Stimulated activated CD8-positive, alpha-beta memory T cell treated with anti-CD3 and anti-CD28 coated beads, Interleukin-7, amount 100 ng/mL, for 4 hours (primary cell): Measurements from ENCODE around the gene DNAJC5.
"Not testable (repeated sequence)": the region's sequence is repeated elsewhere in the genome, so short reads cannot be mapped to it uniquely, and the experiment has no call there.

Source experiments
- DNase-seq, 2 donors: peaks; one replicate each; pipeline ENCODE4 v3.0.0-alpha.2; 2020; ENCODE audit warnings: low read depth in 2 of 2

Gene DNAJC5, protein sequence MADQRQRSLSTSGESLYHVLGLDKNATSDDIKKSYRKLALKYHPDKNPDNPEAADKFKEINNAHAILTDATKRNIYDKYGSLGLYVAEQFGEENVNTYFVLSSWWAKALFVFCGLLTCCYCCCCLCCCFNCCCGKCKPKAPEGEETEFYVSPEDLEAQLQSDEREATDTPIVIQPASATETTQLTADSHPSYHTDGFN

DNA sequence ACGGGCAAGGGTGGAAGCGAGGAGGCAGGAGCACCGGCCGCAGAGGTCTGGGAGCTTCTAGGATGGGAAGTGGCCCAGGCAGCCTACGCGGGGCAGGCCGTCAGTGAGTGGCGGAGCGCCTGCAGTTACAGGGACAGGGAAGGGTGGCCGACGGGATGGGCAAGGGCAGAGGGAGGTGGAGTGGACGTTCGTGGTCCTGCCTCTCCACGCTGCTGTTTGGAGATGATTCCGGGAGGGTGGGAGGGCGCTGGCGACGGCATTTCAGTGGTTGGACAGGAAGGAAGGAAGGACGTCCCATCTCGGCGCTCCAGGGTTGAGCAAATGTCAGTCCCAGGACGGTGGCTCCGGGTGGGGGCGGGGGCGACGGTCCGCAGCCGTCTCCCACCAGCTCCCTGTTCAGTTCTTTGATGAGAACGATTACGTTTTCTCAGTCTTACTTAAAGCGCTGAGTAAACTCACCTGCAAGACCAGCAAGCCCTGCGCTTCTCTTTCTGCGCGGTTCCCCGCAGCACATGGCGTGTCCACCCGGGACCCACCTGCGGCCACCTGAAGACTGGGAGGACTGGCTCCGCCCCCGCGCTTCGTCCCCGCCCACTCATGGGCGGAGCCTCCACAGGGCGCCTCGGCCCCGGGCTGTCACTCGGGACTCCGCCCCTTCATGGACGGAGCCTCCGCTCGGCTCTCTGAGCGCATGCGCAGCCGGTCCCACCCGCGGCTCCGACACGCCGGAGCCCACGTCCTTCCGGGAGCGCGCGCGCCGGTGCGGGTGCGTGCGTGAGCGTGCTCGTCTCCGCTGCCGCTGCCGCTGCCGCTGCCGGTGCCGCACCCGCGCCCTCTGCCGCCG lies at the start of gene DNAJC5:
TSS of gene DNAJC5 (plus strand) at position 769 of the 844 bp plus-strand sequence. CDS start 33,220 bp downstream, outside the sequence.
- DNase-seq, result peak; percentile 86 to 96

DNA sequence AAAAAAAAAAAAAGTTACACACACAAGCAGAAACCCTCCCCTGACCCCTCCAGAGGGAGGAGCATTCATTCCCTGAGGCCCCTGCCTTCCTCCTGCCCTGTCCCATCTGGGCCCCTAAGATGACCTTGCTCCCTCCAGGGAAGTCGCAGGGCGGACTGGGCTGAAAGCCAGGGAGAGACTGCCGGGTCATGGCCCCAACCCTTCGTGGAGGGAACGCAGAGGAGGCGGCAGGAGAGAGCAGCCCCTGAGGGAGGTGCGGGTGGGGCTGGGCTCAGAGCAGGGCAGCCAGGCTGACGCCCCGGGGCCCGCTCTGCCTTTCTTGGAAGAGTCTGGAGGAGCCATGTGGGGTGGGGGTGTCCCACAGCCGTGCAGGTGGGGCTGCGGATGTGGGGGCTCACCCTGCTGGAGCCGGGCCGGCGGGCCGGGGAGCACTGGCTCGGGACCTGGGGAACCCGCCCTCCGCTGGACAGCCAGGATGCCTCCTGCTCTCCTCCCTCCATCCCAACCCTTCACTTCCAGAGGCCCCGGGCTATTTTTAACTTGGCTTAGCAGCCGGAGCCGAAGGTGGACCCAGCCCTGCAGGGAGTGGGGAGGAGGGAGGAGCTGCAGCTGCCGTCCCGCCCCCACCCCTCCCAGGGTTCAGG lies 48.7 kb upstream of the DNAJC5 start:
- DNase-seq, result no peak

DNA sequence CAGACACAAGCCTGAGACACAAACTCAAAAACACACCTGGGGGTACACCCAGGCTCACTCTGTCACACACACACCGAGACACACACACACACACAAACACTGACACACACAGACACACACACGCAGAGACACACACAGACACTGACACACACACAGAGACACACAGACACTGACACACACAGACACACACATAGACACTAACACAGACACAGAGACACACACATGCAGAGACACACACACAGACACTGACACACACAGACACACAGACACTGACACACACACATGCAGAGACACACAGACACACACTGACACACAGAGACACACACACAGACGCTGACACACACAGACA lies 48.1 kb upstream of the DNAJC5 start:
- DNase-seq, result no peak

DNA sequence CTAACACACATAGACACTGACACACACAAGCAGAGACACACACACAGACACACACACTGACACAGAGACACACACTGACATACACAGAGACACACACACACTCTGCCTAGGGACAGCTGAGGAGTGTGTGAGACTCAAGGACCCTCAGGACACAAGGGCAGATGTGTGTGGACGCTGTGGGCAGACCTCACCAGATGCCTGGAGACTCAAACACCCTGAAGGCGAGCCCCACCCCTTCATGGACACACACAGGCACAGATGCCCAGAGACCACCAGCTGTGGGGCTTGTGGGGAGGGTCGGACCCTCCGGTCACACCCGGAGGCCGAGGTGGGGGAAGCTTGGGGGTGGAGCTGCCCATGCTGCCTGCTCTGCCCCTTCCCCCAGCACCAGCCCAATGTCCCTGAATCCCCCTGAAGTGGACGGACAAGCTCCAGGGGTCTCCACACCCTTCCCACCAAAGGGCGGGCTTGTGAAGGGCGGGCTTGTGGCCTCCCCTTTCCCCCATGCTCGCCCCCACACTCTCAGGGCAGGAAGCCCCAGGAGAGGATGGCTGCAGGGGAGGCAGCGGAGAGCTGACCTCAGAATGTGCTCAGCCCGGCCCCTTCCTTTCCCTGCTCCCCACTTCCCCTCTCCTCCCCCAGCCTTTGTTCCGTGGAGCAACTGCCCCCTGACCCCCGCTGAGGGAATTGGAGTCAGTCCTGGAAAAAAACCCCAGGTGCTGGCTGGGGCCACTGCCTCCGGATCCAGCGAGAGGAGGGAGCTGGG lies 47.5 kb upstream of the DNAJC5 start:
- no peak for DNase-seq

DNA sequence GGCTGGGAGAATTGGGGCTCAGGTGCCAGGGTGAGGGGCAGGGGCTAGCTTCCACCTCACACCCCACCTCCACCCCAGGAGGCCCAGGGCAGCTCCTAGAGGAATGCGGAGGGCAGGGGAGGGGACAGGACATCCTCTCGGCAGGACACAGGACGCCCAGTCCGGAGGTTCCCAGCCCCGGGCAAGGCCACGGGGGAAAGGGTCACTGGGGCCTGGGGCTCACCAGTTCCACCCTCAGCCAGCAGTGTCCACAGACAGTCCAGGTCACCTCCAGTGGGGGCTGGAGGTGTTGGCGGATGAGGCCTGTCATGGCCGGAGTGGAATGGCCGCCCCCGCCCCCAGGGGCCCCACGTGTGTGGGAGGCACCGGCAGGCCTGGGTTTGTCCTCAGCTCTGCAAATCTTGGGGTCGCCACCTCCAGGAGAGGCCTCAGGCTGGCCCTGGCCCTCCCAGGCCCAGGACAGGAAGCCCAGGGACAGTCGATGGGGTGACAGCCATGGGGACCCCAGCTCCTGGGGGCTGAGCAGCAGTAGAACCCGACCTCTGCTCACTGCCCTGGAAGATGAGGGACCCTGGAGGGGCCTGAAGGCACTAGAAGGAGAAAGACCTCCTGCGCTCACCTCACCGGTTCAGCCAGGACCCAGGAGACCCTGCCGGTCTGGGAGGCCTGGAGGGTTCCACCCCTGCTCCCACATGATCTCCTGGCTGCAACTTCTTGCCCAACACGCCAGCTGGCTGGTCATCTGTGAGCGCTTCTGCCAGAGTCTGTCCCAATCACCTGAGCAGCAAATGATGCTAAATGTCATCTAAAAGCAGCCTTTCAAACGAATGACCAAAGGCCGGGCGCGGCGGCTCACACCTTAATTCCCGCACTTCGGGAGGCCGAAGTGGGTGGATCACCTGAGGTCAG lies 46.7 kb upstream of the DNAJC5 start:
- DNase-seq, result no peak

DNA sequence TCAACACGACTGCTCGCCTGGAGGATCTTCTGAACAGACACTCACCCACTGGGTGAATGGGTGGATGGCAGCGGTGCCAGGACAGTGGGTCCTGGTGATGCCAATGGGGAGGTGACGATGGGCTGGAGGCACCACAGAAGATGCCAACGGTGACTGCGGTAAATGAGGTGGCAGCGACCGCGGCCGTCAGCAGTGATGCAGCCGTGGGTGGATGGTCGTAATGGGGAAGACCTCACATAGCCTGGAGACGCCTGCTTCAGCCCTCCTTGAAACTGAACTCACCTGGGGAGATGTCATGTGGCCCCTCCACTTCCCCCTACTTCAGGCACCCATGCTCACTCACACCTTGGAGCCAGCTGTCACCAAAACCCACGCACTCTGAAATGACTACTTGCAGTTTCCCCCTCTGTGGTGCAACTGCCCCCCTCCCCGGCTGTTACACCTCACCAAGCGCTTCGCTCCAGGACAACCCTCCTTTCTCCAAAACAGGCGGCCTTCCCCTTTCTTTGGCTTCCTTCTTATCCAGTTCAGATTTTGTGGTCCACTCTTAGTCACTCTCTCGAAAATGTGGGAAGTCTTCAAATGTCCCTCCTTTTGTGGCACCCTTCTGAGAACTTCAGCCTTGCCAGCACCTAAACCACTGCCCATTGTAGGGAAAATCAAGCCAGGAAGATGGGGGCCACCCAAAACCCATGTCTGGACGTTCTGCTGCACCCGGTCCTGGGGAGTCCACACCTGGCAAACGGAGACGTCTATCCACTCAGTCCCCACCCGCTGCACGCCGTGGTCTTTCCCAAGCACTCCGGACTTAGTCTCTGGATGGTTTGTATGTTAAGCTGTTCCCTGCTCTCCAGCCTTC lies 44.0 kb upstream of the DNAJC5 start:
- DNase-seq, result no peak

DNA sequence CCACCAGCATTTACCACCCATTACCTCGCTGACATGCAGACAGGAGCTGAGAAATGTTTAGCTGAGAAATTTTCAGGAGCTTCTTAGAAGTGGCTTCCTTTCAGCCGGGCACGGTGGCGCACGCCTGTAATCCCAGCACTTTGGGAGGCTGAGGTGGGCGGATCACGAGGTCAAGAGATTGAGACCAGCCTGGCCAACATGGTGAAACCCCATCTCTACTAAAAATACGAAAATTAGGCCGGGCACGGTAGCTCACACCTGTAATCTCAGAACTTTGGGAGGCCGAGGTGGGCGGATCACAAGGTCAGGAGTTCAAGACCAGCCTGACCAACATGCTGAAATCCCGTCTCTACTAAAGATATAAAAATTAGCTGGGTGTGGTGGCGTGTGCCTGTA lies 43.4 kb upstream of the DNAJC5 start:
- not testable (repeated sequence) for DNase-seq

DNA sequence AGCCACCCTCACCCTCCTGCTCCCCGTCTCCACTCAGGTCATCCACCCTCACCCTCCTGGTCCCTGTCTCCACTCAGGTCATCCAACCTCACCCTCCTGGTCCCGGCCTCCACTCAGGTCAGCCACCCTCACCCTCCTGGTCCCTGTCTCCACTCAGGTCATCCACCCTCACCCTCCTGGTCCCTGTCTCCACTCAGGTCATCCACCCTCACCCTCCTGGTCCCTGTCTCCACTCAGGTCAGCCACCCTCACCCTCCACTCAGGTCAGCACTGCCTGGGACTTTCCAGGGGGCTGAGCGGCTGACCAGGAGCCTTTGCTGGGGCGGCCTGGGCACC lies 41.2 kb upstream of the DNAJC5 start:
- DNase-seq, result not testable (repeated sequence)

DNA sequence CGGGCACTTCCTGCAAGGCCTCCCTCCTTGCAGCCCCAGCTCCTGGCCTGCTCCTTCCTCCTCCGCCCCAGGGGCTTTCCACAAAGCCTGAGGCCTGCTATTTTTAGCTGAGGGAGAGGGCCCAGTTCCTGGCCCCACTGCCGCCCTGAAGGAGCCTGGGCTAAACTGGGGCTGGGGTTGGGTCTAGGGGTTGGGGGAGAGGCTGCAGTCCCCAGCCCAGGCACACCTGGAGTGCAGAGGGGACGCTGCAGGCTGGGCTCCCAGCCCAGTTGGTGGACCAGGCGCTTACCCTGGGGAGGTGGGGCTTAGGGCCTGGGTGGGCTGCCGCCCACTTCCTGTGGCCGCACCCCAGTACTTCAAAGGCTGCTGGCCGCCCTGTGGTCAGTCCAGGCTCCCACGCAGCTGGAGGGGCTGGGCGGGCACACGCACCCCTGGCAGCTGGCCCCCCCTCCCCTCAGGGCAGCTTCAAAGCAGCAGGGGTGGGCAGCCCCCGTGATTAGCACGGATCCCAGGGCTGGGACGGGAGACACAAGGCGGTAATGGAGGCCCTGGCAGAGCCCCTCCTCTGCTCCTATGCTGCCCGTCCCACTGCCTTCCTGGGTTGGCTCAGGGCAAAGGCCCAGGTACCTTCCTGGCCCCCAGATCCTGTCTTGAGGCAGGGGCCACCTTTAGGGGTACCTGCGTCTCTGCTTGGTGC lies 40.7 kb upstream of the DNAJC5 start:
- DNase-seq, result no peak

DNA sequence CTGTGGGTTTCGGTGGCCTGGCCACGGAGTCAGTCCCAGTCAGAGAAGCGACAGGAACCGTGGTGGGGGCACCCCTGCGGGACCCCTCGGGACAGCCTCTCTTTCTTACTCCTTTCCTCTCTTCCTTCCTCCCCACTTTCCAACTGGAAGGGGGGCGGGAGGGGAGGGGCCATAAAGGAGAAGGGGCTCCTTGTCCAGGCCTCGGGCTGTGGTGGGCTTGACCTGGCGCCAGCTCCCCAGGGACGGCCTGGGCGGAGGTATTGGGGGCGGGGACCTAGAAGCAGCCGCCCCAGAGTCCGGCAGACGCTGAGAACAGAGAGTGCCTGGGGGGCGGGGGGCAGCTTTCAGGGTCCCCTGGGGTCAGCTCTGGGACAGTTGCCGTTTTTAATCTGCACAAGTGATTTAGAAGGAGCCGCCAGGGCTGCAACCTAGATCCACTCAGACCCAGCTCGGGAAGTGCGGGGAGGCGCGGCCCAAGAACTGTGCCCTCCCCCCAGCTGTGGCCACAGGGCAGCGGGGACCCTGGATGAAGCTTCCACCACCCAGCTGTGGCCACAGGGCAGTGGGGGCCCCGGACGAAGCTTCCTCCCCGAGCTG lies 40.1 kb upstream of the DNAJC5 start:
- DNase-seq, result no peak

DNA sequence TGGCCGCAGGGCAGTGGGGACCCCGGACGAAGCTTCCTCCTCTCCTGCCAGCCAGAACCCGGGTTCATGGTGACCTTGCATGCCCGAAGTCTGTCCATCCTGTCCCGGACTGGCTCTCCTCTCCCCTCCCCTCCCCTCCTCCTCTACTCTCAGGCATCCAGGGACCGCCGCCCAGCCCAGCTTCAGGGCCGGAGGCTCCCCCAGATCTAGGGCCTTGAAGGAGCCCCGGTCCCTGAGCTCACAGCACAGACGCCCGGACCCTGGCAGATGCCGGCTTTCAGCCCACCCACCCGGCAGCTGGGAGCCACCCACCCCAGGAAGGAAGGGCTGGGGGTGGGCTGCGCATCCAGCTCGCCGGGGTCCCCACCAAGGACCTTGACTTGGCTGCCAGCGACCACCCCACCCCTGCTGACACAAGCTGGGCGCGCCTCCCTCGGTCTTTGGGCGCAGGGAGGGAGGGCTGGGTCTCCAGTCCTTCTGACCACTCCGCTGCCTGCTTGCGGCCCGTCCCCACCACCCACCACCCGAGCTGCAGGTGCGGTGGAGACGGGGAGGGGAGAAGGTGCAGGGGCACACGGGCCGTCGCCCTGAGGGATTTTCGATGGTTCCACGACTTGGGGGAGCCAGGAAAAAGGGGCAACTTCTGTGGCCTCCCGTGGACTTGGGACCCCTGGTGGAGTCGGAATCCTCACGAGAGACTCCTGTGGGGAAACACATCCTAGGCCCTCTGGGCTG lies 39.4 kb upstream of the DNAJC5 start:
- no peak for DNase-seq

DNA sequence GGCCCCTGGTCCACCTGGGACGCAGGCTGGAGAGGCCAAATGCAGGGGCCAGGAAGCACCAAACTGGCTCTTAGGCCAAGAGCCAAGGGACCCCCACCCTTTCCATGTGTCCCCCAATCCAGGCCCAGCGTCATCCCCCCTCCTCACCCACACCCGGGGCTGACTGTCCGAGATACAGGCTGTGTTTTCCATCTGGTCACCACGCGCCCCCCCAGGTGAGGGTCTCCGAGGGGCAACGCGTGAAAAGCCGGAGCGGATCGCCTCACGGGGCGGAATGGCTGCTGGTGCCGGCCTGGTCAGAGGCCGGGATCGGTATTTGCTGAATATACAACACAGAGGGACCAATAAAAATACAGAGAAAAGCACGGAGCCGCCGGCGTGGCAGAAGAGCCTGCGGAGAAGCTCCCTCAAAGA lies 38.8 kb upstream of the DNAJC5 start:
- DNase-seq, result no peak

DNA sequence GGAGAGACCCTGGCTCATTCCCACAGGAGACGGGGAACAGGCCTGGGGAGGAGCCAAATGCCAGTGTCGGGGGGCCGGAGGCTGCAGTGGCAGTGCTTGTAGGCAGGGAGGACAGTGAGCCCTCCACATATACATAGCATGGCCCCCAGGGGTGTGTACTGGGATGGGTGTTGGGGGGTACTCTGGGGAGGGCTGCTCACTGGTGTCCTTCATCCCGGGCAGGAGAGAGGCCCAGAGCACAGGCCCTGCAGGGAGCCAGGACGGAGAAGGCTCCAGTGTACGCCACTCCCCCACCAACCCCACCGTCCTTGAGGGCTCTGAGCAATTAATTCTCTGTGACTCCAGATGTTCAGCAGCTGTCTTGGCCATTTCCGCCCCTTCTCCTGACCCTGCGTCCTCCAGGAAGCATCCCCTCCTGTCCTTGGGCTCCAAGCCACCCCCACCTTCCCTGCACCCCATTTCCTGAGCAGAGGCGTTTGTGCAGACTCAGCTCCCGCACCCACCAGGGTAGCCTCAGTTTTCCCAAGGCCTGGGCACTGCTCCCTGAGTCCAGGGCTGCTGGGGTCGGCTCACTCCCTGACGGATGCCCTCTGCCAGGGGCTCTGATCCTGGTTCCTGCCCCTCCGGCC lies 37.0 kb upstream of the DNAJC5 start:
- DNase-seq, result no peak

DNA sequence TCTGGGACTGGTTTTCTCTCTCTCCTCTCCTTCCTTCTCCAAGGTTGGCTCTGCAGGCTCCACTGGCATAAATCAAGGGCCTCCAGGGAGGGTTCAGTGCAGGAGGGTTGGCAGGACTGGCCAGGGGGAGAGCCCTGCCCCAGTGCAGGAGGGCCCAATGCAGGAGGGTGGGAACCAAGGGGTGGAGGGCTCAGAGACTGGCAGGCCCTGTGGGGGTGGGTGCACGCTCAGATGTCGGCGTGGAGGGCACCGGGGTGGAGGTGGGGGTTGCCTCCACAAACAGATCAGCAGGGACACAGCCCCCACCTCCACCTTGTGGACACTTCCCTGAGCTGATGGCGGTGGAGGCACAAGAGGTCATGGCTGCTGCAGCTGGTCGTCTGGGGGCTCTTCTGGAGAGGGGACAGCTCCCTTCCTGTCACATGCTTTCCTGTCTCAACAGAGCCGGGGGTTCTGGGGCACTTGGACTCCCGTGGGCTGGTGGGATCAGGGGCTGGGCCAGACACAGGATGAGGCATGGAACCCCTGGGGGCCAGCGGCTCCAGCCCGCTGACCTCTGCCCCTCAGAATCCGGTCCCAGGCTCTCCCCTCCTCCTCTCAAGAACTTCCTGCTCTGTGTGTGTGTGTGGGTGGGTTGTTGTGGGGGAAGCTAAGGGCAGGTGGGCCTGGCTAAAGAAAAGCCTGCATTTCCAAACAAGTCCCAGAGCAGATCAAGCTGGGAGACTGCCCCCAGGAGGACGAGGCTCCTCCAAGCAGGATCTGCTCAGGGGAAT lies 36.3 kb upstream of the DNAJC5 start:
- DNase-seq, result no peak

DNA sequence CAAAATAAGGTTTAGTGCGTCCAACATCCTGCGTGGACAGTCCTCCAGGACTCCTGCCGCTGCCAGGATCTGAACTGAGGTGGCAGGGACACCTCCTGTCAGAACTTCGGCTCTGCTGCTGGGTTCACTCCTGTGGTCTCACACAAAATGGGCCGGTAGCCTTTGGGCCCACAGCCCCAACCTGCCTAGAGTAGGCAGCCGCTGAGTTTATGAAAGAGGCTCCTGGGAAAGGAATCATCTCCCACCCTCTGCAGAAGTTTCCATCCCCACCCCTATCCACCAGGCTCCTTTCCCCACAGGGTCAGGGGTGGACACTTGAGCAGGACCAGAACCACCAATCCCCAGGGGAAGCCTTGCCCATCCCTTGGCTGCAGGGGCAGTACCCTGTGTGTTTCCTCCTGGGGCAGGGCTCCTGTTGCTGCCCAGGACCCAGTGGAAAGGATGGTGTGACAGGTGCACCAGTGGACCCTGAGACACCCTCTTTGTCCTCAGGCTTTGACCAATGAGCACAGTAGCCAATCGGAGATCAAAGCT lies 35.7 kb upstream of the DNAJC5 start:
- no peak for DNase-seq

DNA sequence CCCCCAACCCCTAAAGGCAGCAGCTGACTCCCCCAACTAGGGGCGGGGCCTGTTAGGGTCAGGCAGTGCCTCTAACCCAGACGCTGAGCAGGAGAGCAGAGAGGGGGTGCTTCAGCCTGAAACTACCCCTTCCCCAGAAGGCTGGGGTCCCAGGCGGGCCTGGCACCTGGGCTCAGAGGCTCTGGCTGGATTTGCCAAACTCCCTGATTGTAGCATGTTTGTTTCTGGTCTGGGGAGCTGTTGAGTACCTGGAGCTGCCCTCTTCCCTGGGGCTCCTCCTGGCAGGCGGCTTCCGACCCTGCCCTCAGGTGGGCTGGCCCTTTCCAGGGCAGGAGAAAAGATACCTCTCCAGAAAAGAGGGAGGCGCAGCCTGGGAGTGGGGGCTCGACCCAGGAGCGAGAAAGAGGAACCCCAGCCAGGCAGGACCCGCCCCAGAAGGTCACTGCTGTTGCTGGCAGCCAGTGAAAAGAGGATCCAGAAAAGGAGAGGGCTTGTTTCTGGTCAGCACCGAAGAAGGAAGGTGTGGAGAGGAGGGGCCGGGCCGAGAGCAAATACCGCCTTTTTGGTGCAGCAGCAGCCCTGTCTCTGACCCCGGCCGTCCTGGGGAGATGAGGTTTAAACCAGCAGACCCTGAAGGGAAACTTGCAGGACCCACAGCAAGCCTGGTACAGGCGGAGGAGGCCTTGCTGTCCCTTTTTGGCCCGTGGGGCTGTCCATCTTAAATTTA lies 34.4 kb upstream of the DNAJC5 start:
- DNase-seq, result no peak
